NK-92 (cell line): ENCODE results near the gene PHACTR3.
"Not testable (repeated sequence)": the region's sequence is repeated elsewhere in the genome, so short reads cannot be mapped to it uniquely, and the experiment has no call there.

Experiments used
- DNase-seq: peaks from one replicate; lab custom pipeline; 2025; ENCODE audit not compliant: unreplicated experiment; lab: John Stamatoyannopoulos, UW

The PHACTR3 gene

DNA sequence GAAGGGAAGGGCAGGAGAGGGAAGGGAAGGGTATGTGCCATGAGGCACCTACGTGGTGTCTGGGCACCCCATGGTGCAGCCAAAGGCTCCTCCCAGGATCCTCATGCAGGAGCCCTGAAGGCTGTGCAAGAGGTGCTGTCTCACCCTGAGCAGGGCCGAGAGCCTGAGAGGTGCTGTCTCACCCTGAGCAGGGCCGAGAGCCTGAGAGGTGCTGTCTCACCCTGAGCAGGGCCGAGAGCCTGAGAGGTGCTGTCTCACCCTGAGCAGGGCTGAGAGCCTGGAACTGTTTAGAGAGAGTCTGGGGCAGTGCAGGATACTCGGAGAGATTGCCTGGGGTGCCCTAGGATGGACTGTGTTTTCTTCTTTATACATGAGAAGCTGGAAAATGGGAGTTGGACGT lies 14.2 kb downstream of the PHACTR3 start:
- not testable (repeated sequence) for DNase-seq

- no peak for DNase-seq
Measured at GRCh38 chr20:59620860-59621505, 16.6 kb downstream of the PHACTR3 start.

GRCh38 chr20:59622496-59622895 lies 18.2 kb downstream of the PHACTR3 start:
- DNase-seq: no peak

DNA sequence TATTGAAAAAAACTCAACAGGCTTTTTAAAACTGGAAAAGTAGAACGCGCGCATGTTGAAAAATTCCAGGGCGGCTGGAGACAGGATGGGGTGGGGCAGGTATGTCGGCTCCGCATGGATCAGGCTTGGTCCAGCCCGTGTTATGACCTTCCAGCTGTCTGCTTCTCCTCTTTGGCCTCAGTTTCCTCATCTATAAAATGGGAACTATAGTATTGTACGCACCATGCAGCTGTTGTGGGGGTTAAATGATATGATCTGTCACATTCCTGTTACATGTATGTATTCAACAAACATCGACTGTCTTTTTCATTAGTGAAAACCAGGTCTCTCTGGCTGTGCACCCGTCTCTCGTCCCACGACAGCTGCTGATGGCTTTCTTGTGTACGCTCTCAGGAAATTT lies 18.8 kb downstream of the PHACTR3 start:
- DNase-seq: no peak

- no peak for DNase-seq
Measured at GRCh38 chr20:59623583-59623982, 19.2 kb downstream of the PHACTR3 start.

DNA sequence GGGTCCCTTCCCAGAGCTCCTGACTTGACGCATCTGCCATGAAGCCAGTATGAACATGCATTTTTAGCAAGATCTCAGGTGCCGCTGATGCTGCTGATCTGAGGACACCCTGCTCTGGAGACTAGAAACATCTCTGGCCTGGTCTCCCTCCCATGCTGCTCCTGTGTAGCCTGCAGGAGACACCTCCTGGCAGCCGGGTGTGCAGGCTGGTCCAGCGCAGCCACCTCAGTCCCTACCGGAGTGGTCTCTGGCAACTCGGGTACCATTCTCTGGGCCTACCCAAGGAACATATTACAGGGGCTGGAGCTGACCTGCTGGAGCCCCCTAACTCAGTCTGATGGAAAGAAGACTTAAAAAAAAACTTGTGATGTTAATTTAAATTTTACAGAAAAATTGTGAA lies 20.1 kb downstream of the PHACTR3 start:
- DNase-seq: no peak

DNA sequence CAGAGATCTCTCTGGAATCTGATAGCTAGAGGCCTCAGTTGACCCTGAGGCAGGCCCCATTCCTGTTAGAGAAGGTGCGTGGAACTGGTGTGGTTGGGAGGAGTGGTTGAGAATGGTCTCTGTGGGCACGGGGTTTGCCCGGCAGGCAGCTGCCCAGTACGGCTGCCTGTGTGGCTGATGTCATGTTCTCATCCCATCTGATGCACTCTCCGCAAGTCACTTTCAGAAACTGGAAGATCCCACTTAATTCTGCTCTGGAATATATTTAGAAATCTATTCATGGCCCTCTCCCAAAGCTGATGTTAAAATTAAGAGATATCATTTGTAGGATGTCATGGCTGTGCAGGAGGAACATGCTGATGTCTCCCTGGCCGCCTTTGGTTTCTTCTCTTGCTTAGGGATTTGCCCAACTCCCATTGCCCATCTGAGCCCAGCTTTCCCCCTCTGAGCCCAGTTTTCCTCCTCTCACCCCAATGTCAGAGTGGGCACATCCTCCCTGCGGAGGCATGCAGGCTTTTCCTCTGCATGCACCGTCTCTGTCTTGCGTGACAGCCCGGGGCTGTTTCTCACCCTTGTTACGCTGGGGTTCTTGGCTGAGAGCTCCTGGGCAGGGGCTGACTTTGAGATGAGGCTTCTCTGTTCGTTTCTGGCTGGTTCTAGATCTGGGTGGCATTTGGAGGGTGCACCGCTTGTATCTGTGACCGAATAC lies 21.0 kb downstream of the PHACTR3 start:
- no peak for DNase-seq

DNA sequence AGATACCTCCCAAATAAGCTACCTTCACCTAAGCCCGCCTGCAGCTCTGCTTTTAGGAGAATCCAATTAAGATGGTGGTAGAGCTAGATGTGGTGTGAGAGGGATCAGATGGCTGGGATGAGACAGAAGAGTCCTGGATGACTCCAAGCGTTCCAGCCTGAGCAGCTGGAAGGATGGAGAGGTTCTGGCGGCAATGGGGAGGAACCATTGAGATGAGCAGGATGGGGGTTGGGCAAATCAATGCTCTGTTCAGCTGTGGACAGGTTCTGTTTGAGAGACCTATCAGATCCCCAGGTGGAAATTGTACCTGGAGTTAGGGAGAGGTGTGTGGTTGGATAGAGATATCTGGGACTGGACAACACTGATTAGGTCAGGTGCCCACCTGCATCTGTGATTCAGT lies 23.0 kb downstream of the PHACTR3 start:
- DNase-seq: no peak

DNA sequence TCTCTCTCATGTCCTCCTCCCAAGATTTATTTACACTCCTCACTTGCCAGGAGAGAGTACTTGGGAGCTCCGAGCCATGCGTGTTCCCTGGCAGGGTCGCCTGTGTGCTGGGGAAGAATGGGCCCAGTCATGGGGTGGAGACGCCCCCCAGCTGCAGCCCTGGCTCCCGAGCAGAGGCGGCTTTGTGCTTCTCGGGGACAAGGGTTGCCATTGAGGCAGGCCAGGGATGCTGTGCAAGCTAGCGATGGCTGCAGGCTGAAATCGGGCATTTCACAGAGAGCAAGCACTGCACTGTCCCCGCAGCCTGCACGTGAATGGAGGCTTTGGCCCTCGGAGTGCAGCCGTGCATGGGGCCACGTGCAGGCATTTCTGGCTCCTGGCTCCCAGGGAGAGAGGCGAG lies 23.8 kb downstream of the PHACTR3 start:
- no peak for DNase-seq

GRCh38 chr20:59629141-59630045 lies 25.1 kb downstream of the PHACTR3 start:
- no peak for DNase-seq

GRCh38 chr20:59630526-59630925 lies 26.2 kb downstream of the PHACTR3 start:
- no peak for DNase-seq

- DNase-seq: no peak
Measured at GRCh38 chr20:59631751-59632540, 27.6 kb downstream of the PHACTR3 start.

DNA sequence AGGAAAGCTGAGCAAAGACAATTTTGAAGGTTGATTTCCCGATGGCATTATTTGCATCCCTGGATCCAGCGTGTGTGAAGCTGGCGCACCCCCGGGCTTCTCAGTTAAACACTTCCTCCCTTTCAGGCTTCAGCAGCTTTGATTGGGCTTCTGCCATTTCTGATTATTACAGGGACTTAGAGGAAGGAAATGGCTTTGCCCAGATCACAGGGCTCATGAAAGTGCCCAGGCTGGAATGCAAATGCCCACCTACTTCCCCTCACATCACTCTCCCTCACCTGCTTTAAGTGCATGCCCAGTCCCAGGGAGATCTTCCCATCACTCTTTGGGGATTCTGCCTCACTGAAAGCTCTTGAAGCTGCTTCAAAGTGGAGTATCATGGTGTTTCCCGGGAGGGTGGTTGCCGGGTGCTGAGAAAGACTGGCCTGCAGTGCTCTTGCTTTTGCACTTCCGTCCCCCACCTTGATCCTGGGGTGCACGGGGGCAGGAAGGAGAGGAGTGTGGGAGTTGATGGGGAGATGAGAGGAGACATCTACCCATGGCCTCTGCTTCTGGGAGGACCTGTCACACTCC lies 28.3 kb downstream of the PHACTR3 start:
- DNase-seq: no peak

DNA sequence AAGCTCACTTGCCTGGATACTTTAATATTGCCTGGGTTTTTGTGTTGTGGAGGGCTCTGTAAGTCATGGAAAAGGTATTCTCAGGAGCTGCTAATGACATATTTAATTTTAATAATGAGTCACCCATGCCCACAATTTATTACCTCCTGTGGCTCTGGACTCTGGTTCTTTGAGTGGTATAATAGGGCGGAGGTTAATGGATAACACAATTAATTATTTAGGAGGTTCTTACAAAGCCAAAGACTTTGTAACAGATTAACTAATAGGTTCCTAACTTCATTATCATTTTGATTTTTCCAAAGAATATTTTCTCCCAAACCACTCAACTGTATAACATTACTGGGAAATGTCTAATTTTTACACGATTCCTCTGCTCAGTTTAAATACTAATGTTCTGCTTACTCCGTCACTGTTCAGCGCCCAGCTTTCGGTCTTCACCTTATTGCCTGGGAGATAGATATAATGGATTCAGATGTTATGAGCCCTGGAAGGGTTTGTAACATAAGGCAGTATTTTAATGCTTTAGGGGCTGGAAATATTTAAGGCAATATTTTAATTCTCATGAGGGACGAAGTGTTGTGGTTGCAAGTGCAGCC lies 29.4 kb downstream of the PHACTR3 start:
- no peak for DNase-seq

- no peak for DNase-seq
Measured at GRCh38 chr20:59634435-59635005, 30.2 kb downstream of the PHACTR3 start.

DNA sequence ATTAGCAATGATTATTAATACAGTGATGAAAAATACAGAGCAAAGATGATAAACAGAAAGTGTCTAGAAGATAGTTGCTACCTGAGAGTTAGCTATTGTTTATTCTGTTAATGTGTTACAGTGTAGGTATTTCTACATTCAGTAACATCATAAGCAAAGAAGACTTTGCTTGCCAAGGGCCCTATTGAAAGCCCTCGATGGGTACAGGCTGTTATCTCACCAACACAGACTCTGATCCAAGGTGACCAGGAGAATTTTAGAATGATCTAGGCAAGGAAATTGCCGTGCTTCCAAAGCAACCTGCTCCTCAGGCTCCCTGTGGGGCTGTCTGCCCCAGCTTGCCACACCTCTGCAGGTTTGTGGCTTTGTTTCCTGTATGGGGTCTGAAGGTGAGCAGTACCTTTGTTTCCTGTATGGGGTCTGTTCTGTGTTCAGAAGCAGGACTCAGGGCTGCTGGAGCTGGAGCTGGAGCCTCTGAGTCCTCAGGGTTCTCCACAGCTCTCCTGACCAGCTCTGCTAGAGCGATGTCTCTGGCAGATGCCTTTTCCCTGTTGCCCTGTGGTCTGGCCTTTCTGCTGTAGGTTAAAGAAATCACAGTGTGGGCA lies 32.5 kb downstream of the PHACTR3 start:
- no peak for DNase-seq

GRCh38 chr20:59640267-59640666 lies 35.9 kb downstream of the PHACTR3 start:
- DNase-seq: no peak

- no peak for DNase-seq
Measured at GRCh38 chr20:59643615-59644061, 39.3 kb downstream of the PHACTR3 start.

DNA sequence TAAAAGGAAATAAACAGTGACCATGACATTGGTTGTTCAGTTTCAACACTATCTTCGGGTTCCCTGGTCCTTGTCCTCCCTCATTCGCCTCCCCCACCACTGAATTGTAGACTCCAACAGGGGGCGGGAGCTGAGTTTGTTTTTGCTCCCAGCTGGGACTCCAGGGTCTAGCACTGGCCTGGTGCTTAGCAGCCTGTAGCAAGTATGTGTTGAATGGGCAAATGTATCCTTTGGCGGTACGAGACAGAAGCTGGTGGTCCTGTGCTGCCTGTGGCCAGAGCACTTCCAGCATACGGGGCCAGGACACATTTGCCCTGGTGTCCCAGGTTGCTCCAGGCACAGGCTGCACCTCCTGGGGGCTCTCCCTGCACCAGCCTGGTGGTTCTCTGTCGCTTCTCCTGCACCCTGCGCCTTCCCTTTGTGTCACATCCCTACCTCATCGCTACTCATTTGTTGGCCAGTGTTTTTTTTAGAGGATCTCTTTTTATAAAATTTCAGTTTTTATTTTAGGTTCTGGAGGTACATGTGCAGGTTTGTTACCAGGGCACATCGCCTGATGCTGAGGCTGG lies 40.1 kb downstream of the PHACTR3 start:
- no peak for DNase-seq
